Measurements from ENCODE around the gene PSMD1.

The PSMD1 gene

DNA sequence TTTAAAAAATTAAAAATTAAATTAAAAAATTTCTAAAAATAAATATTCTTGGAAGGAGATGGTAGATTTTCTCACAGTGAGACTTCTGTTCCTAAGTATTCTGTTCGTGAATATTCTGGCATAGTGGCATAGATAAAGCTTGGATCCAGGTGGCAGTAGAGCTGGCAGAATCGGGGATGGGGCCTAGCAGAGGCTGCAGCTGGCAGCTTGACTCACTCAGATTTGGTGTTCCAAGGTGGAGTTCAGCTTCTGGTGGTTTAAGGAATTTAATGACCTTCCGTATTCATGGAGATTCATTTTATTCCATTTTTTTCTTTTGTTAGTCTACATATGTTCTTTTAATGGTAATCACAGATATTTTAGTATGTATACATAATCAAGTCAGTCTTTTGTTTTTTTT, 161.7 kb downstream of the PSMD1 start:
- H3K27ac ChIP-seq (ENCODE audit: low read length) = no peak overlapping the region
- no peak overlapping the region for H2AFZ ChIP-seq (ENCODE audit: low read depth, low read length)
- H4K20me1 ChIP-seq (ENCODE audit: insufficient read depth, low read length) = no peaks in the 10 kb centered on the region
- H3K9me3 ChIP-seq (ENCODE audit: insufficient read depth, low read length) = no peaks in the 10 kb centered on the region
- no peaks in the 10 kb centered on the region for H3K36me3 ChIP-seq (replicated peaks; ENCODE audit: low read depth, low read length)
- no peak overlapping the region for H3K4me2 ChIP-seq (ENCODE audit: low read length)
- no peak overlapping the region for H3K4me3 ChIP-seq (ENCODE audit: low read length)
- TF ChIP-seq EZH2phosphoT487 (IDR thresholded peaks at IDR 0.05; ENCODE audit: low read depth) = no peak
- TF ChIP-seq, protein P1, sequence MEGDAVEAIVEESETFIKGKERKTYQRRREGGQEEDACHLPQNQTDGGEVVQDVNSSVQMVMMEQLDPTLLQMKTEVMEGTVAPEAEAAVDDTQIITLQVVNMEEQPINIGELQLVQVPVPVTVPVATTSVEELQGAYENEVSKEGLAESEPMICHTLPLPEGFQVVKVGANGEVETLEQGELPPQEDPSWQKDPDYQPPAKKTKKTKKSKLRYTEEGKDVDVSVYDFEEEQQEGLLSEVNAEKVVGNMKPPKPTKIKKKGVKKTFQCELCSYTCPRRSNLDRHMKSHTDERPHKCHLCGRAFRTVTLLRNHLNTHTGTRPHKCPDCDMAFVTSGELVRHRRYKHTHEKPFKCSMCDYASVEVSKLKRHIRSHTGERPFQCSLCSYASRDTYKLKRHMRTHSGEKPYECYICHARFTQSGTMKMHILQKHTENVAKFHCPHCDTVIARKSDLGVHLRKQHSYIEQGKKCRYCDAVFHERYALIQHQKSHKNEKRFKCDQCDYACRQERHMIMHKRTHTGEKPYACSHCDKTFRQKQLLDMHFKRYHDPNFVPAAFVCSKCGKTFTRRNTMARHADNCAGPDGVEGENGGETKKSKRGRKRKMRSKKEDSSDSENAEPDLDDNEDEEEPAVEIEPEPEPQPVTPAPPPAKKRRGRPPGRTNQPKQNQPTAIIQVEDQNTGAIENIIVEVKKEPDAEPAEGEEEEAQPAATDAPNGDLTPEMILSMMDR (IDR thresholded peaks at IDR 0.05; ENCODE audit: low read depth, low read length) = no peak
- H3K4me1 ChIP-seq (ENCODE audit: low read length) = peaks cover 6% of the 10 kb centered on the region; the same call in 1 of the 2 replicates
- no peak overlapping the region for H3K9ac ChIP-seq (ENCODE audit: low read length)
- no peaks in the 10 kb centered on the region for H3K79me2 ChIP-seq (ENCODE audit: low read length)
- H3K27me3 ChIP-seq (ENCODE audit: low read depth, low read length) = no peaks in the 10 kb centered on the region

DNA sequence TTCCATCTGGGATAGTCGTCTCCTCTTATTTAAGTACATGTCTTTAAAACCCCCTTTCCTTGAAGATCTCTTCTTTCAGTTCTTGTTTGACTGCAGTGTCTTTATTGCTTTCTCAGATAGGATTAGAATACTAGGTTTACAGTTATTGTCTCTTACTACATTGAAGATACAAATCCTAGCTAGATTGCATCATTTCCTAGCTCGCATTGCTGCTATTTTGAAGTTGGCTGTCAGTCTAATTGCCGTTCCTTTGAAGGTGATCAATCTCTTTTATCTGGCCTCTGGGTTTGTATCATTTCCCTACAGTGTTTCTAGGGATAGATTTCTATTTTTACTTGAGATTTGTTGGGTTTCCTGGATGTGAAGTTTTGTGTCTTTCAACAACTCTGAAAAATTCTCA, 162.6 kb downstream of the PSMD1 start:
- no peak overlapping the region for H3K27ac ChIP-seq (ENCODE audit: low read length)
- peaks cover 6% of the 10 kb centered on the region; the same call in 1 of the 2 replicates for H3K4me1 ChIP-seq (ENCODE audit: low read length)
- H3K4me3 ChIP-seq (ENCODE audit: low read length) = no peak overlapping the region
- no peak overlapping the region for H3K9ac ChIP-seq (ENCODE audit: low read length)
- no peak for TF ChIP-seq EZH2phosphoT487 (IDR thresholded peaks at IDR 0.05; ENCODE audit: low read depth)
- TF ChIP-seq, protein P1 (IDR thresholded peaks at IDR 0.05; ENCODE audit: low read depth, low read length) = no peak
- H3K79me2 ChIP-seq (ENCODE audit: low read length) = no peaks in the 10 kb centered on the region
- no peaks in the 10 kb centered on the region for H3K36me3 ChIP-seq (replicated peaks; ENCODE audit: low read depth, low read length)
- H3K4me2 ChIP-seq (ENCODE audit: low read length) = no peak overlapping the region
- no peak overlapping the region for H2AFZ ChIP-seq (ENCODE audit: low read depth, low read length)
- no peaks in the 10 kb centered on the region for H3K27me3 ChIP-seq (ENCODE audit: low read depth, low read length)
- no peaks in the 10 kb centered on the region for H3K9me3 ChIP-seq (ENCODE audit: insufficient read depth, low read length)
- H4K20me1 ChIP-seq (ENCODE audit: insufficient read depth, low read length) = no peaks in the 10 kb centered on the region

DNA sequence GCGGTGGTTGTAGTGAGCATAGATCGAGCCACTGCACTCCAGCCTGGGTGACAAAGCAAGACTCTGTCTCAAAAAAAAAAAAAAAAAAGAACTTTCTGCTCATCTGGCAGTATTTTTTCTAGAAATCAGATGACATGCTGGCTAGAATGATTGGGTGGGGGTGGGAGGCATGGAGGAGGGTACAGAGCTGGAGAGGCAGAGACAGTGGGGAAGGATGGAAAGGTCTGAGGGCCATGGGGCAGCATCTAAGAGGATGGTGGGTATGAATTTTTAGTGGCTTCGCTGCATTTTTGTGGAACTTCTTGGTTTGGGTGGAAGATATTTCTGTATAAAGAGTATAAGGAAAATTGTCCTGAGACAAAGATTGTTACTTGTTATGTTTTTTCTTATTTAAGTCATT, 165.1 kb downstream of the PSMD1 start:
- no peaks in the 10 kb centered on the region for H3K36me3 ChIP-seq (replicated peaks; ENCODE audit: low read depth, low read length)
- H2AFZ ChIP-seq (ENCODE audit: low read depth, low read length) = no peak overlapping the region
- H3K27me3 ChIP-seq (ENCODE audit: low read depth, low read length) = no peaks in the 10 kb centered on the region
- no peak overlapping the region for H3K4me2 ChIP-seq (ENCODE audit: low read length)
- H3K4me1 ChIP-seq (ENCODE audit: low read length) = peaks cover 6% of the 10 kb centered on the region; the same call in 1 of the 2 replicates
- H4K20me1 ChIP-seq (ENCODE audit: insufficient read depth, low read length) = no peaks in the 10 kb centered on the region
- no peak overlapping the region for H3K4me3 ChIP-seq (ENCODE audit: low read length)
- no peak overlapping the region for H3K27ac ChIP-seq (ENCODE audit: low read length)
- H3K9me3 ChIP-seq (ENCODE audit: insufficient read depth, low read length) = no peaks in the 10 kb centered on the region
- TF ChIP-seq, protein P1 (IDR thresholded peaks at IDR 0.05; ENCODE audit: low read depth, low read length) = no peak
- no peak for TF ChIP-seq EZH2phosphoT487 (IDR thresholded peaks at IDR 0.05; ENCODE audit: low read depth)
- no peak overlapping the region for H3K9ac ChIP-seq (ENCODE audit: low read length)
- H3K79me2 ChIP-seq (ENCODE audit: low read length) = no peaks in the 10 kb centered on the region

Data from OCI-LY3 (cell line).